GM23248 (cell line): ENCODE measurements around the gene TMEM80.

Source experiments
- EZH2 ChIP-seq: fragments of 200-600 bp; sonication (generic); IDR thresholded peaks from 2 replicates; pipeline ENCODE4 v1.6.1; 2018; ENCODE audit warnings: antibody characterized with exemption, mild to moderate bottlenecking; ENCODE audit not compliant: insufficient read depth, poor library complexity, severe bottlenecking
- EZH2phosphoT487 ChIP-seq: fragments of 200-600 bp; sonication (generic); IDR thresholded peaks from 2 replicates; pipeline ENCODE4 v1.6.1; 2018; ENCODE audit warnings: antibody characterized with exemption, moderate library complexity, mild to moderate bottlenecking, low read depth; ENCODE audit not compliant: insufficient read depth

DNA sequence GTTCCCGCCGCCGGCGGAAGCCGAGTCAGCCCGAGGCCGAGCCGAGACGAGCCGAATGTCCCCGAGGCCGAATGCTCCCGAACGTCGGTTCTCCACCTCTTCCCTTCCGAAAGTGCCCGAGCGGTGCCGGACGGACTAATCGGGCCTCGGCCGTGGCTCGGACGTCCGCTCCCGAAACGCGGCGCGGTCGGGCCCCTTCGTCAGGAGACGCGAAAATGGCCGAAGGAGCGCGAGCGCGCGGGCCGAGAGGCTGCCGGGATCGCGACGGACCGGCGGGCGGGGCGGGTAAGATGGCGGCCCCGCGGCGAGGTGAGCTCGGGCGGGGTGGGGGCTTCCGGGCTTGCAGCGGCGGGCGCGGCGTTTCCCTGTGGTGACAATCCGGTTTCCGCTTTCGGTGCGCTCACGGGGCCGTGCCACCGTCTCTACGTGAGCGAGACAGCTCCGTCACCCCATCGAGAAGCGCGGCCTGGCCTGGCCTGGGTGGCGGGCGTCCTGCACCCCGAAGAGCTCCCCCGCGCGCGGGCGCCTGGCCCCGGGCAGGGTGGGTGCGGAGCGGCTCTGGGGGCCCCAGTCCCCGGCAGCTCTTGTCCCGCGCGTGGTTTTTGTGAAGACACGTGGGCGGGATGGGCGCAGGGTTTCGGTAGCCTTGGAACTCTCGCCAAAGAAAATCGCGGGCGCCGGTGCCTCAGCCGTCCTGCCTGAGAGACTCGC, at the start of gene TMEM80:
- TF ChIP-seq EZH2 (no peak), EZH2phosphoT487 (no peak)
